Ascending aorta (tissue), 2 donors: ENCODE data around the gene RASEF. TPM values are rescaled to one million over a fixed set of nuclear protein-coding genes. Genes with fewer than 3 reads are reported as not detected.

Experiments
- DNase-seq, 2 donors: peaks; one replicate each; pipeline ENCODE4 v3.0.0-alpha.2; 2019; ENCODE audit warnings: low spot score in 2 of 2
- H3K27ac ChIP-seq, 2 donors: fragments of 200-600 bp; sonication (generic); one replicate each; pipeline ENCODE4 v1.5.1; 2016 to 2017; ENCODE audit warnings: mild to moderate bottlenecking in 1 of 2
- H3K27me3 ChIP-seq: fragments of 200-600 bp; sonication (generic); one replicate; pipeline ENCODE4 v1.5.1; 2017
- H3K36me3 ChIP-seq, 2 donors: fragments of 200-600 bp; sonication (generic); one replicate each; pipeline ENCODE4 v1.5.1; 2016
- H3K4me1 ChIP-seq, 2 donors: fragments of 200-600 bp; sonication (generic); one replicate each; pipeline ENCODE4 v1.5.1; 2016 to 2017; ENCODE audit warnings: mild to moderate bottlenecking in 1 of 2
- H3K4me3 ChIP-seq, 2 donors: fragments of 200-600 bp; sonication (generic); one replicate each; pipeline ENCODE4 v1.5.1; 2016 to 2017; ENCODE audit warnings: mild to moderate bottlenecking in 1 of 2
- H3K9me3 ChIP-seq, 2 donors: fragments of 200-600 bp; sonication (generic); one replicate each; pipeline ENCODE4 v1.5.1; 2016
- CTCF ChIP-seq, 3 experiments: fragments of 200-600 bp in 2 of 3; fragments of 450-650 bp in 1 of 3; sonication (generic) in 2 of 3; IDR thresholded peaks; one replicate each; pipeline ENCODE4 v1.5.1; 2016 to 2019; ENCODE audit warnings: antibody characterized with exemption in 3 of 3, mild to moderate bottlenecking in 1 of 3, moderate library complexity in 1 of 3
- intact Hi-C: fragments of 100-400 bp; cut with DNase I; formaldehyde crosslinking; loops from one replicate; pipeline ENCODE4 v1.15.1; 2023
- total RNA-seq: library from RNA; depleted of rRNA; stranded (reverse); fragments of >200 nt; gene quantifications from one replicate; pipeline ENCODE4 v1.1.0, GENCODE V29; 2016

RASEF gene
- total RNA-seq, 1 donor from 2014 or later = not detected

- H3K4me3 ChIP-seq = no peak overlapping the region
- H3K4me1 ChIP-seq = no peaks in the 10 kb centered on the region
- DNase-seq = no peak
- TF ChIP-seq CTCF (IDR thresholded peaks at IDR 0.05) = no peak
- H3K9me3 ChIP-seq = no peaks in the 10 kb centered on the region
- intact Hi-C loops = no loop called here
- H3K27me3 ChIP-seq = no peaks in the 10 kb centered on the region
- no peaks in the 10 kb centered on the region for H3K36me3 ChIP-seq
- no peak overlapping the region for H3K27ac ChIP-seq
Observed at GRCh38 chr9:83005963-83006362, 57.0 kb downstream of the RASEF start.

GRCh38 chr9:83005361-83005760 is 57.6 kb downstream of the RASEF start:
- H3K27ac ChIP-seq = no peak overlapping the region
- H3K9me3 ChIP-seq = no peaks in the 10 kb centered on the region
- H3K4me1 ChIP-seq = no peaks in the 10 kb centered on the region
- TF ChIP-seq CTCF (IDR thresholded peaks at IDR 0.05) = no peak
- H3K36me3 ChIP-seq = no peaks in the 10 kb centered on the region
- H3K4me3 ChIP-seq = no peak overlapping the region
- H3K27me3 ChIP-seq = no peaks in the 10 kb centered on the region
- DNase-seq = no peak
- intact Hi-C loops = no loop called here

GRCh38 chr9:83002329-83002728 is 60.6 kb downstream of the RASEF start:
- no peak for DNase-seq
- Histone ChIP-seq H3K9me3 (no peaks in the 10 kb centered on the region), H3K27ac (no peak overlapping the region), H3K4me3 (no peak overlapping the region), H3K27me3 (no peaks in the 10 kb centered on the region), H3K4me1 (no peaks in the 10 kb centered on the region), H3K36me3 (no peaks in the 10 kb centered on the region)
- TF ChIP-seq CTCF (IDR thresholded peaks at IDR 0.05) = no peak
- intact Hi-C loops = no loop called here

- TF ChIP-seq CTCF (IDR thresholded peaks at IDR 0.05) = no peak
- intact Hi-C loops = no loop called here
- Histone ChIP-seq H3K4me1 (no peaks in the 10 kb centered on the region), H3K4me3 (no peak overlapping the region), H3K9me3 (no peaks in the 10 kb centered on the region), H3K27ac (no peak overlapping the region), H3K27me3 (no peaks in the 10 kb centered on the region), H3K36me3 (no peaks in the 10 kb centered on the region)
- DNase-seq = no peak
Observed at GRCh38 chr9:83000765-83001164, 62.2 kb downstream of the RASEF start.

GRCh38 chr9:82998409-82998808 is 64.5 kb downstream of the RASEF start:
- no peaks in the 10 kb centered on the region for H3K9me3 ChIP-seq
- no peaks in the 10 kb centered on the region for H3K27me3 ChIP-seq
- no peak for TF ChIP-seq CTCF (IDR thresholded peaks at IDR 0.05)
- no peak overlapping the region for H3K4me3 ChIP-seq
- intact Hi-C loops = no loop called here
- no peaks in the 10 kb centered on the region for H3K4me1 ChIP-seq
- no peak for DNase-seq
- no peak overlapping the region for H3K27ac ChIP-seq
- no peaks in the 10 kb centered on the region for H3K36me3 ChIP-seq

GRCh38 chr9:82997476-82998140 is 65.3 kb downstream of the RASEF start:
- no peak for DNase-seq
- H3K36me3 ChIP-seq = no peaks in the 10 kb centered on the region
- intact Hi-C loops = no loop called here
- H3K9me3 ChIP-seq = no peaks in the 10 kb centered on the region
- H3K27ac ChIP-seq = no peak overlapping the region
- no peak for TF ChIP-seq CTCF (IDR thresholded peaks at IDR 0.05)
- no peak overlapping the region for H3K4me3 ChIP-seq
- H3K27me3 ChIP-seq = no peaks in the 10 kb centered on the region
- no peaks in the 10 kb centered on the region for H3K4me1 ChIP-seq
